ENCODE data around the gene TPMT. TPM values are rescaled to one million over a fixed set of nuclear protein-coding genes. Genes with fewer than 3 reads are reported as not detected.
A peak's percentile ranks its signal among the peaks of the same experiment; 100 is the strongest.

TPMT gene
- total RNA-seq = 12.8 TPM
- 20.6 TPM for polyA plus RNA-seq
- long read RNA-seq, donor 1, partial matches to known transcripts = 0 of 1 reads
- long read RNA-seq, donor 1, other reads (novel, unspliced or antisense) = 0 of 1 reads
- long read RNA-seq, donor 2 = 0 reads
- long read RNA-seq, donor 3, transcript TPMT-201 (9 exons, 3,181 nt) = major isoform, 11 of 11 reads
- long read RNA-seq, donor 3, partial matches to known transcripts = 0 of 11 reads
- long read RNA-seq, donor 3, other reads (novel, unspliced or antisense) = 0 of 11 reads
- long read RNA-seq, donor 4, partial matches to known transcripts = 0 of 4 reads
- long read RNA-seq, donor 4, other reads (novel, unspliced or antisense) = 0 of 4 reads
- long read RNA-seq, donor 5, transcript TPMT-201 (9 exons, 3,181 nt) = major isoform, 12 of 12 reads
- long read RNA-seq, donor 5, partial matches to known transcripts = 0 of 12 reads
- long read RNA-seq, donor 5, other reads (novel, unspliced or antisense) = 0 of 12 reads
- long read RNA-seq, donor 6, transcript TPMT-201 (9 exons, 3,181 nt) = major isoform, 7 of 7 reads
- long read RNA-seq, donor 6, partial matches to known transcripts = 0 of 7 reads
- long read RNA-seq, donor 6, other reads (novel, unspliced or antisense) = 0 of 7 reads
- long read RNA-seq, donor 7, transcript TPMT-201 (9 exons, 3,181 nt) = major isoform, 9 of 9 reads
- long read RNA-seq, donor 7, partial matches to known transcripts = 0 of 9 reads
- long read RNA-seq, donor 7, other reads (novel, unspliced or antisense) = 0 of 9 reads
- long read RNA-seq, donor 8, partial matches to known transcripts = 0 of 2 reads
- long read RNA-seq, donor 8, other reads (novel, unspliced or antisense) = 0 of 2 reads
- long read RNA-seq, donor 9, partial matches to known transcripts = 0 of 3 reads
- long read RNA-seq, donor 9, other reads (novel, unspliced or antisense) = 0 of 3 reads
- long read RNA-seq, donor 10, transcript TPMT-201 (9 exons, 3,181 nt) = major isoform, 7 of 7 reads
- long read RNA-seq, donor 10, partial matches to known transcripts = 0 of 7 reads
- long read RNA-seq, donor 10, other reads (novel, unspliced or antisense) = 0 of 7 reads

DNA sequence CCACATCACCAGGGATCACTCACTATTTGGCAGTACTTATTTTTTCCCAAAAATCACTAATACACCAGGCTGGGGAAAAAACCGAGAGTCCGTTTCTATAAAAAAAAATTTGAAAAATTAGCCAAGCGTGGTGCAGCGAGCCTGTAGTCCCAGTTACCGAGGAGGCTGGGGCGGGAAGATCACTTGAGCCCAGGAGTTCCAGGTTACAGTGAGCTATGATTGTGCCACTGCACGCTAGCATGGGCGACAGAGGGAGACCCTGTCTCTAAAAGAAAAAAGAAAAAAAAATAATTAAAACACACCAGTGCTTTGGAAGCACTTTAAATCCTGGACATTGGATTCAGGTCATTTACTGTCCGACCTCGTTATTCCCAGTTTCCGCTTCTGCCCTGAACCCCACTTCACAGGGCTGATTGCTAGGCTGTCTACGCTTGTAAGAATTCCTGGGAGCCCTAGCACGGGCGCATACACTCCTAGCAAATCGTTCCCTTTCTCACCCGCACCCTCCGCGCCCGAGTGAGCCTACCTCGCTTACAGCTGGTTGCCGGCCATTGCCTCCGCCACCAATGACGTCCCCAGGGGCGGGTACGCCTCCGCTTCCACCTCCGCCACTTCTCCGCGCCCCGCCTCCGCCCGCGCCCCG lies at the start of gene TPMT:
TPMT (minus strand) TSS at position 571 of the 643 bp plus-strand sequence. CDS start 5,950 bp downstream, outside the sequence.
- H3K36me3 ChIP-seq (ENCODE audit: control insufficient read depth in 2 of 2, insufficient read depth in 2 of 2, low read length in 1 of 2) = peaks cover 0 to 3% of the 10 kb centered on the region in 2 donors
- WGBS = under 1% methylated on average over 34 of the region's 34 CpGs
- H3K9me3 ChIP-seq (ENCODE audit: control insufficient read depth in 2 of 2, insufficient read depth in 1 of 2, low read length in 1 of 2) = no peaks in the 10 kb centered on the region
- peak within 1 kb of the TSS; percentile 90 to 95 for H3K27ac ChIP-seq (ENCODE audit: low read depth in 1 of 2, low read length in 1 of 2)
- no peak for DNase-seq (ENCODE audit: low read depth in 6 of 9, low spot score in 9 of 9)
- H3K27me3 ChIP-seq (ENCODE audit: control insufficient read depth in 2 of 2, insufficient read depth in 1 of 2, low read length in 1 of 2) = no peaks in the 10 kb centered on the region
- H3K4me3 ChIP-seq (ENCODE audit: low read length in 2 of 2) = peak within 1 kb of the TSS; percentile 86 to 94
- H3K4me1 ChIP-seq (ENCODE audit: control insufficient read depth in 2 of 2, insufficient read depth in 2 of 2, low read length in 2 of 2) = peaks cover 8 to 14% of the 10 kb centered on the region in 2 donors

DNA sequence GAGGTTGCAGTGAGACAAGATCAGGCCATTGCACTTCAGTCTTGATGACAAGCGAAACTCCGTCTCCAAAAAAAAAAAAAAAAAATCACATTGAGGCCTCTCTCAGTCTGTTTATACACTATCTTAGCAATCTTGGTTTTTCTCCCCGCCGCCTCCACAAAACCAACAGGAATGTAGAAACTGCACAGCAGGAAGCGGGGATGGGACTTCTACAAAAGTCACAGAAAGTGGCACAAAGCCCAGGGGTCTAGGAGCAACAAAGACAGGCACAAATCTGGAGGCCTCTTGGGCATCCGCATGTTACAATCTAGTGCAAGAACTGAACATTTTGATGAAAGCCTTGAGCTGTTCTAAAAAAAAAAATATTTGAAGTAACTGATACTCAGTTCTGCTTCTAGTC lies 48.9 kb upstream of the TPMT start:
- Histone ChIP-seq H3K9me3 (ENCODE audit: control insufficient read depth in 2 of 2, insufficient read depth in 1 of 2, low read length in 1 of 2) (no peaks in the 10 kb centered on the region), H3K4me3 (ENCODE audit: low read length in 2 of 2) (no peak overlapping the region), H3K27ac (ENCODE audit: low read depth in 1 of 2, low read length in 1 of 2) (no peak overlapping the region), H3K27me3 (ENCODE audit: control insufficient read depth in 2 of 2, insufficient read depth in 1 of 2, low read length in 1 of 2) (no peaks in the 10 kb centered on the region), H3K4me1 (ENCODE audit: control insufficient read depth in 2 of 2, insufficient read depth in 2 of 2, low read length in 2 of 2) (no peaks in the 10 kb centered on the region), H3K36me3 (ENCODE audit: control insufficient read depth in 2 of 2, insufficient read depth in 2 of 2, low read length in 1 of 2) (peaks cover 24 to 48% of the 10 kb centered on the region in 2 donors)
- DNase-seq (ENCODE audit: low read depth in 6 of 9, low spot score in 9 of 9) = no peak
- 98% methylated on average over 6 of the region's 6 CpGs for WGBS

DNA sequence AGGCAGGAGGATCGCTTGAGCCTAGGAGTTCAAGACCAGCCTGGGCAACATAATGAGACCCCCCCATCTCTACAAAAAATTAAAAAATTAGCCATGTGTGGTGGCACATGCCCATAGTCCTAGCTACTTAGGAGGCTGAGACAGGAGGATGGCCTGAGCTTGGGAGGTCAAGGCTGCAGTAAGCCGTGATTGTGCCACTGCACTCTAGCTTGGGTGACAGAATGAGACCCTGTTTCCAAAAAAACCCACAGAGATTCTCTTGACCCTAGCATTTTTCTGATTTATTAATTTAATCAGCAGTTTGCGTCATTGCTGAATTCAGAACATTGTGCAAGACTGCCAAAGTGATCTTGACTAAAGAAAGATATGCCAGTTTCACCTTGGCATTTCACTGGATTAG lies 37.1 kb upstream of the TPMT start:
- no peaks in the 10 kb centered on the region for H3K9me3 ChIP-seq (ENCODE audit: control insufficient read depth in 2 of 2, insufficient read depth in 1 of 2, low read length in 1 of 2)
- H3K4me1 ChIP-seq (ENCODE audit: control insufficient read depth in 2 of 2, insufficient read depth in 2 of 2, low read length in 2 of 2) = no peaks in the 10 kb centered on the region
- DNase-seq (ENCODE audit: low read depth in 6 of 9, low spot score in 9 of 9) = no peak
- no peak overlapping the region for H3K27ac ChIP-seq (ENCODE audit: low read depth in 1 of 2, low read length in 1 of 2)
- no peak overlapping the region for H3K4me3 ChIP-seq (ENCODE audit: low read length in 2 of 2)
- WGBS = 97% methylated on average over 3 of the region's 3 CpGs
- peaks cover 11 to 16% of the 10 kb centered on the region in 2 donors for H3K36me3 ChIP-seq (ENCODE audit: control insufficient read depth in 2 of 2, insufficient read depth in 2 of 2, low read length in 1 of 2)
- H3K27me3 ChIP-seq (ENCODE audit: control insufficient read depth in 2 of 2, insufficient read depth in 1 of 2, low read length in 1 of 2) = no peaks in the 10 kb centered on the region

DNA sequence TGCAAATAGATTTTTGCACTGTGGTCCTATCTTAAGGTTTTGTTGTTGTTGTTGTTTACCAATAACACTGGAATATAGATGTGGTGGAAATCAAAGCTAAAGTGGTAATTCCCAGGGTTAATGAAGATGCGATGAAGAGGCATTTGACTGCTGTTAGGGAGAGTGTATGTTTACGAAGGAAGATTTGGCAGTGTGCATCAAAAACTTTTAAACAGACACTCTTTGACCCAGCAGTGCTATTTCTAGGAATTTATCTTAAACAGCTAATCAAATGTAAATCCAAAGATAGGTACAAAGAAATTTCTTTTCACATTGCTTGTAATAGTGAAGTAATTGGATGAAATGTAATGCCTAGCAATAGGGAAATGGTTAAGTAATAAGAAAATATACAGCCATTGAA lies 34.3 kb upstream of the TPMT start:
- Histone ChIP-seq H3K9me3 (ENCODE audit: control insufficient read depth in 2 of 2, insufficient read depth in 1 of 2, low read length in 1 of 2) (no peaks in the 10 kb centered on the region), H3K4me1 (ENCODE audit: control insufficient read depth in 2 of 2, insufficient read depth in 2 of 2, low read length in 2 of 2) (no peaks in the 10 kb centered on the region), H3K27ac (ENCODE audit: low read depth in 1 of 2, low read length in 1 of 2) (no peak overlapping the region), H3K27me3 (ENCODE audit: control insufficient read depth in 2 of 2, insufficient read depth in 1 of 2, low read length in 1 of 2) (no peaks in the 10 kb centered on the region), H3K4me3 (ENCODE audit: low read length in 2 of 2) (no peak overlapping the region), H3K36me3 (ENCODE audit: control insufficient read depth in 2 of 2, insufficient read depth in 2 of 2, low read length in 1 of 2) (peaks cover 14 to 19% of the 10 kb centered on the region in 2 donors)
- no peak for DNase-seq (ENCODE audit: low read depth in 6 of 9, low spot score in 9 of 9)
- WGBS = 98% methylated on average over 2 of the region's 2 CpGs

GRCh38 chr6:18187701-18188100 lies 32.8 kb upstream of the TPMT start:
- Histone ChIP-seq H3K9me3 (ENCODE audit: control insufficient read depth in 2 of 2, insufficient read depth in 1 of 2, low read length in 1 of 2) (no peaks in the 10 kb centered on the region), H3K36me3 (ENCODE audit: control insufficient read depth in 2 of 2, insufficient read depth in 2 of 2, low read length in 1 of 2) (peaks cover 14 to 15% of the 10 kb centered on the region in 2 donors), H3K4me1 (ENCODE audit: control insufficient read depth in 2 of 2, insufficient read depth in 2 of 2, low read length in 2 of 2) (no peaks in the 10 kb centered on the region), H3K4me3 (ENCODE audit: low read length in 2 of 2) (no peak overlapping the region), H3K27ac (ENCODE audit: low read depth in 1 of 2, low read length in 1 of 2) (no peak overlapping the region), H3K27me3 (ENCODE audit: control insufficient read depth in 2 of 2, insufficient read depth in 1 of 2, low read length in 1 of 2) (no peaks in the 10 kb centered on the region)
- no peak for DNase-seq (ENCODE audit: low read depth in 6 of 9, low spot score in 9 of 9)
- 99% methylated on average over 10 of the region's 10 CpGs for WGBS

DNA sequence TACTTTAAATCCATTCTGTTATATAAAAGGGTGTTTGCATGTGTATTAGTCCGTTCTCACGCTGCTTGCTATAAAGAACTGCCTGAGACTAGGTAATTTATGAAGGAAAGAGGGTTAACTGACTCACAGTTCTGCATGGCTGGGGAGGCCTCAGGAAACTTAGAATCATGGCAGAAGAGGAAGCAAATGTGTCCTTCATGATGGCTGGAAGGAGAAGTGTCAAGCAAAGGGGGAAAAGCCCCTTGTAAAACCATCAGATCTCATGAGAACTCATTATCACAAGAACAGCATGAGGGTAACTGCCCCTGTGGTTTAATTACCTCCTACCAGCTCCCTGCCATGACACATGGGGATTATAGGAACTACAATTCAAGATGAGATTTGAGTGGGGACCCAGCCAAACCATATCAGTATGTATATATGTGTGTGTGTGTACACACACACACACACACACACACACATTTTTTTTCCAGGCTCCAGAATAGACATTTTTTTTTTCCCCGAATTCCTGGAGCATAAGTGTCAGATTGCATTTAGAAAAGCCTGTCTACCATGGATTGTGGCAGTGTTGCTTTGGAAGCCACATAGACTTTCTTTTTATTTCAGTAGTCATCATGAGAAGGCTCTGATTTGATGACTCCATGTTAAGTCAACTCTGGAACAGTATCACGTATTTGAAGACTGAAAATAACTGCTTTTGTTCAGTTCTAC lies 31.8 kb upstream of the TPMT start:
- H3K27ac ChIP-seq (ENCODE audit: low read depth in 1 of 2, low read length in 1 of 2) = peak overlapping the region in 1 of 2 donors; percentile 4
- H3K36me3 ChIP-seq (ENCODE audit: control insufficient read depth in 2 of 2, insufficient read depth in 2 of 2, low read length in 1 of 2) = peaks cover 14% of the 10 kb centered on the region in 2 donors
- no peaks in the 10 kb centered on the region for H3K4me1 ChIP-seq (ENCODE audit: control insufficient read depth in 2 of 2, insufficient read depth in 2 of 2, low read length in 2 of 2)
- no peaks in the 10 kb centered on the region for H3K9me3 ChIP-seq (ENCODE audit: control insufficient read depth in 2 of 2, insufficient read depth in 1 of 2, low read length in 1 of 2)
- no peak overlapping the region for H3K4me3 ChIP-seq (ENCODE audit: low read length in 2 of 2)
- 92% methylated on average over 4 of the region's 4 CpGs for WGBS
- no peak for DNase-seq (ENCODE audit: low read depth in 6 of 9, low spot score in 9 of 9)
- H3K27me3 ChIP-seq (ENCODE audit: control insufficient read depth in 2 of 2, insufficient read depth in 1 of 2, low read length in 1 of 2) = no peaks in the 10 kb centered on the region

GRCh38 chr6:18186033-18186432 lies 31.2 kb upstream of the TPMT start:
- no peak overlapping the region for H3K4me3 ChIP-seq (ENCODE audit: low read length in 2 of 2)
- WGBS = 62% methylated on average over 2 of the region's 2 CpGs
- H3K9me3 ChIP-seq (ENCODE audit: control insufficient read depth in 2 of 2, insufficient read depth in 1 of 2, low read length in 1 of 2) = no peaks in the 10 kb centered on the region
- no peak for DNase-seq (ENCODE audit: low read depth in 6 of 9, low spot score in 9 of 9)
- peaks cover 7% of the 10 kb centered on the region in 2 donors for H3K36me3 ChIP-seq (ENCODE audit: control insufficient read depth in 2 of 2, insufficient read depth in 2 of 2, low read length in 1 of 2)
- H3K4me1 ChIP-seq (ENCODE audit: control insufficient read depth in 2 of 2, insufficient read depth in 2 of 2, low read length in 2 of 2) = no peaks in the 10 kb centered on the region
- H3K27ac ChIP-seq (ENCODE audit: low read depth in 1 of 2, low read length in 1 of 2) = no peak overlapping the region
- H3K27me3 ChIP-seq (ENCODE audit: control insufficient read depth in 2 of 2, insufficient read depth in 1 of 2, low read length in 1 of 2) = no peaks in the 10 kb centered on the region

- Histone ChIP-seq H3K9me3 (ENCODE audit: control insufficient read depth in 2 of 2, insufficient read depth in 1 of 2, low read length in 1 of 2) (no peaks in the 10 kb centered on the region), H3K27ac (ENCODE audit: low read depth in 1 of 2, low read length in 1 of 2) (no peak overlapping the region), H3K4me3 (ENCODE audit: low read length in 2 of 2) (no peak overlapping the region), H3K4me1 (ENCODE audit: control insufficient read depth in 2 of 2, insufficient read depth in 2 of 2, low read length in 2 of 2) (no peaks in the 10 kb centered on the region), H3K27me3 (ENCODE audit: control insufficient read depth in 2 of 2, insufficient read depth in 1 of 2, low read length in 1 of 2) (no peaks in the 10 kb centered on the region), H3K36me3 (ENCODE audit: control insufficient read depth in 2 of 2, insufficient read depth in 2 of 2, low read length in 1 of 2) (peaks cover 4 to 7% of the 10 kb centered on the region in 2 donors)
- no peak for DNase-seq (ENCODE audit: low read depth in 6 of 9, low spot score in 9 of 9)
- WGBS = 84% methylated on average over 1 of the region's 1 CpG
Measured at GRCh38 chr6:18185624-18186023, 30.7 kb upstream of the TPMT start.

Measured in thymus (tissue), 14 donors.